ENCODE measurements around the gene TROAP.

The TROAP gene

GRCh38 chr12:49344486-49345050 lies 21.5 kb downstream of the TROAP start:
- no peak for TF ChIP-seq ZFX (IDR thresholded peaks at IDR 0.05)
- no peak for TF ChIP-seq CTCF (conservative IDR thresholded peaks at IDR 0.05)
- H3K27ac ChIP-seq, result no peak overlapping the region

GRCh38 chr12:49345051-49345824 lies 22.2 kb downstream of the TROAP start:
- H3K27ac ChIP-seq, result no peak overlapping the region
- TF ChIP-seq CTCF (conservative IDR thresholded peaks at IDR 0.05), result no peak
- TF ChIP-seq ZFX (IDR thresholded peaks at IDR 0.05), result no peak

- TF ChIP-seq ZFX (IDR thresholded peaks at IDR 0.05) (no peak), CTCF (conservative IDR thresholded peaks at IDR 0.05) (no peak)
- peak overlapping the region; percentile 92 for H3K27ac ChIP-seq
Measured at GRCh38 chr12:49345825-49346658, 23.0 kb downstream of the TROAP start.

GRCh38 chr12:49346659-49347310 lies 23.7 kb downstream of the TROAP start, which contains the start of gene DNAJC22:
Gene DNAJC22 (plus strand): TSS chr12:49346888. CDS start chr12:49348873, 1,985 bp downstream.
- H3K27ac ChIP-seq, result peak within 1 kb of the TSS; percentile 92
- TF ChIP-seq ZFX (IDR thresholded peaks at IDR 0.05) (0 out of 2 replicates have a peak, but pooled peaks have one; percentile 31), CTCF (conservative IDR thresholded peaks at IDR 0.05) (no peak)

GRCh38 chr12:49347311-49348193 lies 24.5 kb downstream of the TROAP start:
- H3K27ac ChIP-seq, result peak overlapping the region; percentile 92
- peak; percentile 99 for TF ChIP-seq CTCF (conservative IDR thresholded peaks at IDR 0.05)
- no peak for TF ChIP-seq ZFX (IDR thresholded peaks at IDR 0.05)

GRCh38 chr12:49348781-49349180 lies 25.7 kb downstream of the TROAP start:
- H3K27ac ChIP-seq, result peak overlapping the region; percentile 92
- TF ChIP-seq CTCF (conservative IDR thresholded peaks at IDR 0.05), result no peak
- TF ChIP-seq ZFX (IDR thresholded peaks at IDR 0.05), result no peak

Data from C4-2B (cell line).